Measurements from ENCODE around the gene KLF3. TPM values are rescaled to one million over a fixed set of nuclear protein-coding genes. Genes with fewer than 3 reads are reported as not detected.
A peak's percentile ranks its signal among the peaks of the same experiment; 100 is the strongest.

KLF3 gene
- total RNA-seq, 1 donor from 2014 or later = 62.0 TPM

GRCh38 chr4:38693569-38693968, 29.6 kb downstream of the KLF3 start:
- H3K4me1 Mint-ChIP-seq (ENCODE audit: unreplicated experiment) = peaks cover 5% of the 10 kb centered on the region
- no peaks in the 10 kb centered on the region for H3K9me3 Mint-ChIP-seq
- no peaks in the 10 kb centered on the region for H3K27me3 Mint-ChIP-seq
- no peak for DNase-seq (ENCODE audit: extremely low spot score, unreplicated experiment)
- TF ChIP-seq CTCF (conservative IDR thresholded peaks at IDR 0.05) = no peak
- H3K27ac Mint-ChIP-seq = peak overlapping the region; percentile 19
- H3K36me3 Mint-ChIP-seq = peaks cover 79% of the 10 kb centered on the region
- no peak overlapping the region for H3K4me3 Mint-ChIP-seq

GRCh38 chr4:38694330-38694729, 30.3 kb downstream of the KLF3 start:
- Mint-ChIP-seq H3K27me3 (no peaks in the 10 kb centered on the region), H3K27ac (peak overlapping the region; percentile 19), H3K4me3 (no peak overlapping the region), H3K4me1 (ENCODE audit: unreplicated experiment) (peaks cover 5% of the 10 kb centered on the region), H3K9me3 (no peaks in the 10 kb centered on the region), H3K36me3 (peaks cover 76% of the 10 kb centered on the region)
- DNase-seq (ENCODE audit: extremely low spot score, unreplicated experiment) = no peak
- no peak for TF ChIP-seq CTCF (conservative IDR thresholded peaks at IDR 0.05)

GRCh38 chr4:38695809-38696208, 31.8 kb downstream of the KLF3 start:
- H3K9me3 Mint-ChIP-seq = no peaks in the 10 kb centered on the region
- no peak overlapping the region for H3K27ac Mint-ChIP-seq
- H3K27me3 Mint-ChIP-seq = no peaks in the 10 kb centered on the region
- TF ChIP-seq CTCF (conservative IDR thresholded peaks at IDR 0.05) = no peak
- H3K36me3 Mint-ChIP-seq = peaks cover 63% of the 10 kb centered on the region
- no peak for DNase-seq (ENCODE audit: extremely low spot score, unreplicated experiment)
- no peak overlapping the region for H3K4me3 Mint-ChIP-seq
- peaks cover 5% of the 10 kb centered on the region for H3K4me1 Mint-ChIP-seq (ENCODE audit: unreplicated experiment)

- no peak for DNase-seq (ENCODE audit: extremely low spot score, unreplicated experiment)
- Mint-ChIP-seq H3K36me3 (peaks cover 57% of the 10 kb centered on the region), H3K4me1 (ENCODE audit: unreplicated experiment) (peaks cover 5% of the 10 kb centered on the region), H3K27me3 (no peaks in the 10 kb centered on the region), H3K4me3 (no peak overlapping the region), H3K9me3 (no peaks in the 10 kb centered on the region), H3K27ac (no peak overlapping the region)
- no peak for TF ChIP-seq CTCF (conservative IDR thresholded peaks at IDR 0.05)
Measured at GRCh38 chr4:38696697-38697096, 32.7 kb downstream of the KLF3 start.

GRCh38 chr4:38698176-38698575, 34.2 kb downstream of the KLF3 start:
- H3K4me1 Mint-ChIP-seq (ENCODE audit: unreplicated experiment) = peaks cover 9% of the 10 kb centered on the region
- no peak overlapping the region for H3K4me3 Mint-ChIP-seq
- no peak overlapping the region for H3K27ac Mint-ChIP-seq
- no peaks in the 10 kb centered on the region for H3K9me3 Mint-ChIP-seq
- H3K36me3 Mint-ChIP-seq = peaks cover 56% of the 10 kb centered on the region
- DNase-seq (ENCODE audit: extremely low spot score, unreplicated experiment) = no peak
- TF ChIP-seq CTCF (conservative IDR thresholded peaks at IDR 0.05) = no peak
- H3K27me3 Mint-ChIP-seq = no peaks in the 10 kb centered on the region

- H3K4me3 Mint-ChIP-seq = no peak overlapping the region
- no peak for DNase-seq (ENCODE audit: extremely low spot score, unreplicated experiment)
- no peaks in the 10 kb centered on the region for H3K27me3 Mint-ChIP-seq
- TF ChIP-seq CTCF (conservative IDR thresholded peaks at IDR 0.05) = no peak
- peaks cover 47% of the 10 kb centered on the region for H3K36me3 Mint-ChIP-seq
- H3K4me1 Mint-ChIP-seq (ENCODE audit: unreplicated experiment) = peaks cover 9% of the 10 kb centered on the region
- no peak overlapping the region for H3K27ac Mint-ChIP-seq
- H3K9me3 Mint-ChIP-seq = no peaks in the 10 kb centered on the region
Measured at GRCh38 chr4:38699112-38699511, 35.1 kb downstream of the KLF3 start.

All from type B pancreatic cell (in vitro differentiated cells).